SK-N-SH treated with all-trans-retinoic acid at 6 μM for 48 hours (cell line): Measurements from ENCODE around the gene DPM1.

Source experiments
- ARNTL ChIP-seq: fragments of 450-650 bp; formaldehyde crosslinking; IDR thresholded peaks from 2 replicates; pipeline ENCODE4 v1.5.0; 2020; ENCODE audit warnings: low read depth, mild to moderate bottlenecking, moderate library complexity, borderline replicate concordance
- CREB5 ChIP-seq: fragments of 250-450 bp; sonication (Bioruptor Pico); IDR thresholded peaks from 2 replicates; pipeline ENCODE4 v1.5.1; 2020; ENCODE audit warnings: low read depth, mild to moderate bottlenecking, moderate library complexity
- CSDC2 ChIP-seq: fragments of 250-450 bp; sonication (Bioruptor Pico); IDR thresholded peaks from 2 replicates; pipeline ENCODE4 v1.5.0; 2020; ENCODE audit warnings: mild to moderate bottlenecking, moderate library complexity
- OSR1 ChIP-seq: fragments of 250-450 bp; sonication (Bioruptor Pico); IDR thresholded peaks from 2 replicates; pipeline ENCODE4 v1.8.0; 2022; ENCODE audit warnings: moderate library complexity, mild to moderate bottlenecking, inconsistent platforms
- POU6F1 ChIP-seq: fragments of 250-450 bp; sonication (Bioruptor Pico); IDR thresholded peaks from 2 replicates; pipeline ENCODE4 v1.8.0; 2021; ENCODE audit warnings: low read depth, mild to moderate bottlenecking, moderate library complexity, borderline replicate concordance
- ZFP3 ChIP-seq: fragments of 250-450 bp; sonication (Bioruptor Pico); IDR thresholded peaks from 2 replicates; pipeline ENCODE4 v1.5.0; 2020; ENCODE audit warnings: mild to moderate bottlenecking, moderate library complexity
- ZNF565 ChIP-seq: fragments of 450-650 bp; formaldehyde crosslinking; conservative IDR thresholded peaks from 2 replicates; pipeline ENCODE4 v1.5.0; 2020; ENCODE audit warnings: low read depth, mild to moderate bottlenecking, moderate library complexity

- TF ChIP-seq CREB5 (CRISPR knock-in tag), result no peak
- no peak for TF ChIP-seq CSDC2 (CRISPR knock-in tag)
- TF ChIP-seq ARNTL, result no peak
- TF ChIP-seq POU6F1 (CRISPR knock-in tag), result no peak
- no peak for TF ChIP-seq ZNF565 (CRISPR knock-in tag)
- TF ChIP-seq ZFP3, result no peak
- no peak for TF ChIP-seq OSR1
Measured at GRCh38 chr20:50900261-50900660, 58.1 kb downstream of the DPM1 start.
